Hepatocyte (in vitro differentiated cells): ENCODE data around the gene NOX5. TPM values are rescaled to one million over a fixed set of nuclear protein-coding genes. Genes with fewer than 3 reads are reported as not detected.

Experiments
- DNase-seq: peaks from one replicate; pipeline ENCODE4 v3.0.0-alpha.2; 2016; ENCODE audit warnings: low spot score
- H2AFZ ChIP-seq: fragments of 200-600 bp; sonication (generic); 2 replicates; pipeline ENCODE4 v1.6.0; 2016; ENCODE audit warnings: antibody characterized with exemption, mild to moderate bottlenecking
- H3K27ac ChIP-seq: fragments of 200-600 bp; sonication (generic); 2 replicates; pipeline ENCODE4 v1.5.1; 2016; ENCODE audit warnings: mild to moderate bottlenecking
- H3K27me3 ChIP-seq: fragments of 200-600 bp; sonication (generic); 2 replicates; pipeline ENCODE4 v1.6.1; 2016
- H3K36me3 ChIP-seq: fragments of 200-600 bp; sonication (generic); replicated peaks from 2 replicates; pipeline ENCODE4 v1.5.1; 2016; ENCODE audit warnings: low read depth; ENCODE audit not compliant: insufficient read depth
- H3K4me1 ChIP-seq: fragments of 200-600 bp; sonication (generic); 2 replicates; pipeline ENCODE4 v1.5.1; 2016; ENCODE audit warnings: mild to moderate bottlenecking, moderate library complexity; ENCODE audit not compliant: insufficient read depth
- H3K4me2 ChIP-seq: fragments of 200-600 bp; sonication (generic); 2 replicates; pipeline ENCODE4 v1.6.0; 2016
- H3K4me3 ChIP-seq: fragments of 200-600 bp; sonication (generic); 2 replicates; pipeline ENCODE4 v1.5.1; 2016; ENCODE audit warnings: mild to moderate bottlenecking
- H3K79me2 ChIP-seq: fragments of 200-600 bp; sonication (generic); 2 replicates; pipeline ENCODE4 v1.6.0; 2017; ENCODE audit warnings: mild to moderate bottlenecking
- H3K9me2 ChIP-seq: fragments of 200-600 bp; sonication (generic); replicated peaks from 2 replicates; pipeline ENCODE4 v1.6.0; 2017; ENCODE audit warnings: mild to moderate bottlenecking; ENCODE audit not compliant: insufficient read depth
- H3K9me3 ChIP-seq: fragments of 200-600 bp; sonication (generic); 2 replicates; pipeline ENCODE4 v1.5.1; 2016; ENCODE audit warnings: low read depth, mild to moderate bottlenecking
- H4K20me1 ChIP-seq: fragments of 200-600 bp; sonication (generic); 2 replicates; pipeline ENCODE4 v1.6.0; 2016; ENCODE audit warnings: mild to moderate bottlenecking; ENCODE audit not compliant: insufficient read depth, poor library complexity, severe bottlenecking
- EZH2 ChIP-seq: fragments of 200-600 bp; sonication (generic); IDR thresholded peaks from 2 replicates; pipeline ENCODE4 v1.6.1; 2016; ENCODE audit warnings: antibody characterized with exemption, mild to moderate bottlenecking, borderline replicate concordance
- EZH2phosphoT487 ChIP-seq: fragments of 200-600 bp; sonication (generic); IDR thresholded peaks from one replicate; pipeline ENCODE4 v1.6.1; 2018; ENCODE audit warnings: antibody characterized with exemption, mild to moderate bottlenecking, low read depth, moderate library complexity; ENCODE audit not compliant: unreplicated experiment, severe bottlenecking
- WGBS: methylation state at CpG from one replicate; pipeline ENCODE4 v1.1.6; 2016; ENCODE audit warnings: low lambda C conversion rate; ENCODE audit errors: missing lambda C conversion rate; 5-methylcytosine and 5-hydroxymethylcytosine counted together
- polyA plus RNA-seq: library from polyadenylated mRNA; unstranded; fragments of >200 nt; fragmentation: Nextera tagmentation; extraction: Ambion mirVana; gene quantifications from 2 replicates; pipeline ENCODE4 v1.2.1, GENCODE V29; 2016
- total RNA-seq: library from RNA; depleted of rRNA; stranded (reverse); fragments of >200 nt; gene quantifications from 2 replicates; pipeline ENCODE4 v1.2.3, GENCODE V29; 2014
- TF ChIP-seq, protein P1 (sequence below): fragments of 200-600 bp; sonication (generic); IDR thresholded peaks from 2 replicates; pipeline ENCODE4 v1.5.1; 2016; ENCODE audit warnings: antibody characterized with exemption, mild to moderate bottlenecking; ENCODE audit not compliant: poor library complexity

NOX5 gene
- total and polyA plus RNA-seq, 2 experiments from 2014 or later, result 0.13 TPM; not detected in 1

DNA sequence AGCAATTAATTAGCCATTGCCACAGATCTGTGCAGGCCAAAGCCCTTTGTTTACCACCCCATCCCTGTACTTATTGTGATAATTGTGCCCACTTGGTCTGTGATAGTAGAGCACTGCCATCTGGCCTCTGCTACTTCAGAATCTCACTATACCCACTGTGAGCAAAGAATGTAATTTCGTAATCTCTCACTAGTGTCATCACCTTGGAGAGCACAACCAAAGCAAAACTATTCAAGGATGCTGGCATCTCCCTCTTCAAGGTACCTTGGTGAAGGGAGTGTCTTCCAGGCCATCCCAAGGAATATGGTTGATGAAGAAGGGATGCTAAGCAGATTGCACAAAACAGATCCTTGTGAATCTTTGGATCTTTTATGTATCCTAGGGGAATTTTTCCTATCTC, 34.7 kb upstream of the NOX5 start:
- Histone ChIP-seq H3K4me1 (peaks cover 8% of the 10 kb centered on the region), H3K27me3 (no peaks in the 10 kb centered on the region), H3K4me2 (no peak overlapping the region), H3K27ac (no peak overlapping the region), H3K9me2 (no peaks in the 10 kb centered on the region), H3K9me3 (no peaks in the 10 kb centered on the region), H3K79me2 (no peaks in the 10 kb centered on the region), H3K36me3 (no peaks in the 10 kb centered on the region), H4K20me1 (no peaks in the 10 kb centered on the region), H3K4me3 (no peak overlapping the region), H2AFZ (no peak overlapping the region)
- TF ChIP-seq EZH2phosphoT487 (no peak), EZH2 (no peak)
- TF ChIP-seq, protein P1, sequence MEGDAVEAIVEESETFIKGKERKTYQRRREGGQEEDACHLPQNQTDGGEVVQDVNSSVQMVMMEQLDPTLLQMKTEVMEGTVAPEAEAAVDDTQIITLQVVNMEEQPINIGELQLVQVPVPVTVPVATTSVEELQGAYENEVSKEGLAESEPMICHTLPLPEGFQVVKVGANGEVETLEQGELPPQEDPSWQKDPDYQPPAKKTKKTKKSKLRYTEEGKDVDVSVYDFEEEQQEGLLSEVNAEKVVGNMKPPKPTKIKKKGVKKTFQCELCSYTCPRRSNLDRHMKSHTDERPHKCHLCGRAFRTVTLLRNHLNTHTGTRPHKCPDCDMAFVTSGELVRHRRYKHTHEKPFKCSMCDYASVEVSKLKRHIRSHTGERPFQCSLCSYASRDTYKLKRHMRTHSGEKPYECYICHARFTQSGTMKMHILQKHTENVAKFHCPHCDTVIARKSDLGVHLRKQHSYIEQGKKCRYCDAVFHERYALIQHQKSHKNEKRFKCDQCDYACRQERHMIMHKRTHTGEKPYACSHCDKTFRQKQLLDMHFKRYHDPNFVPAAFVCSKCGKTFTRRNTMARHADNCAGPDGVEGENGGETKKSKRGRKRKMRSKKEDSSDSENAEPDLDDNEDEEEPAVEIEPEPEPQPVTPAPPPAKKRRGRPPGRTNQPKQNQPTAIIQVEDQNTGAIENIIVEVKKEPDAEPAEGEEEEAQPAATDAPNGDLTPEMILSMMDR, result no peak
- WGBS, result 84% methylated on average over 1 of the region's 1 CpG
- no peak for DNase-seq

DNA sequence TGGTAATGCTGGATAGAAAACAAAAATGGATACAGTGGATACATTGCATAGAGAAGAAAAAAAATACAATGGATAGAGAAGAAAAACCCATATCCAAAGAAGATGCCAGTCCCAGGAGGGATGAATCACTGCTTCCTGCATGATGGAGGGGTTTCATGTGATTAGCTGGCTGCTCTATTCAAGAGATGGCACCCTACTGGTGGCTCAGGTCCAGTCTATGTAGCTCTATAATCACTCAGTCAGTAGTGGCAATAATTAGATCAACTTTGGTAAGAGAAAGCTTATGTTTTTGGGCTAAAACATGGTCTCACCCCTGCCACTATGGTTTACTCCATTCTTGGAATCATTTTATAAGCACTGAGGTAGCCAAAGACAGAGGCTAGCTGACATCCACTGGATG, 33.7 kb upstream of the NOX5 start:
- no peaks in the 10 kb centered on the region for H3K79me2 ChIP-seq
- no peaks in the 10 kb centered on the region for H3K36me3 ChIP-seq
- TF ChIP-seq, protein P1, result no peak
- TF ChIP-seq EZH2, result no peak
- H3K4me3 ChIP-seq, result no peak overlapping the region
- H3K27ac ChIP-seq, result no peak overlapping the region
- H4K20me1 ChIP-seq, result no peaks in the 10 kb centered on the region
- H3K9me3 ChIP-seq, result no peaks in the 10 kb centered on the region
- H3K27me3 ChIP-seq, result no peaks in the 10 kb centered on the region
- peaks cover 8% of the 10 kb centered on the region for H3K4me1 ChIP-seq
- H2AFZ ChIP-seq, result no peak overlapping the region
- no peak for DNase-seq
- no peaks in the 10 kb centered on the region for H3K9me2 ChIP-seq
- no peak overlapping the region for H3K4me2 ChIP-seq

DNA sequence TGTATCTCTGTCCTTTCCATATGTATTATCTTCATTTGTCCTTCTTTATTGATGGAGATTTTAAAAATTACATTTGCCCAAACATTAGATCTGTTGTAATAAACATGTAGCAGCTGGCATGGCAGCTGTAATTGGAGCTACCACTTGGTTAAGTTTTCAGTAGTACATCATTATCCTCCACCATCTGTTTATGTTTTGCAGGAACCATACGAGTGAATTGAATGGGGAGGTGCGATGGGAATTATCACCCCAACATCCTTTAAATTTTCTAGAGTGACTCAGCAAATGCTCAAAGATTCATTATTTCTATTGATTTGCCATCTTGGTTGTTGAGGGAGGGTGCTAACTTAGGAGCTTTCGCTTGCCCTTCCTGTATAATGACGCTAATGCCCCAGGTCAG, 32.6 kb upstream of the NOX5 start:
- Histone ChIP-seq H3K4me1 (peaks cover 8% of the 10 kb centered on the region), H4K20me1 (no peaks in the 10 kb centered on the region), H3K4me2 (no peak overlapping the region), H3K9me3 (no peaks in the 10 kb centered on the region), H3K27ac (no peak overlapping the region), H3K36me3 (no peaks in the 10 kb centered on the region), H3K4me3 (no peak overlapping the region), H3K27me3 (no peaks in the 10 kb centered on the region), H3K79me2 (no peaks in the 10 kb centered on the region), H3K9me2 (no peaks in the 10 kb centered on the region), H2AFZ (no peak overlapping the region)
- TF ChIP-seq, protein P1, result no peak
- TF ChIP-seq EZH2 (no peak), EZH2phosphoT487 (no peak)
- DNase-seq, result no peak
- 89% methylated on average over 4 of the region's 4 CpGs for WGBS

DNA sequence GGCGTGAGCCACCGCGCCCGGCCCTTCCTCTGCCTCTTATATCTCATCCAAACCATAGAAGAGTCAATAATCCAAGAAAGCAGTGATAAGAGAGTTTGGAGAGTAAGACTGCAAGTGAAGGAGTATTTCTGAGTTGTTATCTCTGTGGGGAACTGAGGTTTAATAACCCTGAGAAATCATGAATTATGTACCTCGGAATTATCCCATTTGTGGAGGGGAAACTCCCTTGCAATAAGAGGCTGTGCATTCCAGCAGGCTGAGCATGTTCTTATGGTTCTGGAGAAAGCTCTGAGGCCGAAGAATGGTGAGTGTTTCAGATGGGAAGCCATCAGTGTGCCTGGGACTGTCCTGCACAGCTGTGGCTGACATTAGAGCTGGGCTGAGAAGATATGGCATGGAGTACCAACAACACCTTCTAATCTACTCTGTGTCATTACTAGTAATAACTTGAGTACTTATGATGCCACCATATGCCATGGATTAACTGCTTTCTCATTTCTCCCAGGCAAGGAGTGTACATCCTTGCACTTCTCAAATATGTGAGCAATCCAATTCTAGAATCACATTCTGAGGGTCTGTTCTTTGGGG, 31.4 kb upstream of the NOX5 start:
- H3K9me2 ChIP-seq, result no peaks in the 10 kb centered on the region
- DNase-seq, result no peak
- peaks cover 8% of the 10 kb centered on the region for H3K4me1 ChIP-seq
- no peaks in the 10 kb centered on the region for H3K79me2 ChIP-seq
- H3K27ac ChIP-seq, result peak overlapping the region; percentile 44
- H3K4me3 ChIP-seq, result no peak overlapping the region
- no peak overlapping the region for H3K4me2 ChIP-seq
- H4K20me1 ChIP-seq, result no peaks in the 10 kb centered on the region
- no peaks in the 10 kb centered on the region for H3K36me3 ChIP-seq
- no peaks in the 10 kb centered on the region for H3K27me3 ChIP-seq
- no peaks in the 10 kb centered on the region for H3K9me3 ChIP-seq
- WGBS, result 87% methylated on average over 6 of the region's 6 CpGs
- H2AFZ ChIP-seq, result no peak overlapping the region
- TF ChIP-seq EZH2 (no peak), EZH2phosphoT487 (no peak)
- TF ChIP-seq, protein P1, result no peak
